OCI-LY3 (cell line): ENCODE results near the gene VPS8.

ENCODE experiments used
- H2AFZ ChIP-seq: fragments of 200-600, 300-600 bp; shearing (Covaris generic); 2 replicates; pipeline ENCODE4 v1.6.0; 2014; ENCODE audit warnings: antibody characterized with exemption, low read depth, low read length
- H3K27ac ChIP-seq: fragments of 200-600, 300-600 bp; sonication (generic); 2 replicates; pipeline ENCODE4 v1.5.1; 2014; ENCODE audit warnings: mild to moderate bottlenecking, low read length, moderate library complexity, mixed read lengths
- H3K27me3 ChIP-seq: fragments of 200-600, 300-600 bp; sonication (generic); 2 replicates; pipeline ENCODE4 v1.6.1; 2014; ENCODE audit warnings: low read depth, low read length, mixed read lengths
- H3K36me3 ChIP-seq: fragments of 200-600, 300-600 bp; sonication (generic); replicated peaks from 2 replicates; pipeline ENCODE3; 2014; ENCODE audit warnings: low read depth, low read length, mixed read lengths
- H3K4me1 ChIP-seq: fragments of 300-600, 200-600 bp; sonication (generic); 2 replicates; pipeline ENCODE4 v1.6.1; 2014; ENCODE audit warnings: low read length, mixed read lengths
- H3K4me2 ChIP-seq: fragments of 200-600, 300-600 bp; sonication (generic); 2 replicates; pipeline ENCODE4 v1.6.1; 2014; ENCODE audit warnings: low read length, mixed read lengths
- H3K4me3 ChIP-seq: fragments of 300-600, 200-600 bp; sonication (generic); 2 replicates; pipeline ENCODE4 v1.5.1; 2014; ENCODE audit warnings: antibody characterized with exemption, mild to moderate bottlenecking, low read length, moderate library complexity
- H3K79me2 ChIP-seq: fragments of 300-600, 200-600 bp; shearing (Covaris generic); 2 replicates; pipeline ENCODE4 v1.6.1; 2014; ENCODE audit warnings: mild to moderate bottlenecking, low read length, mixed read lengths
- H3K9ac ChIP-seq: fragments of 300-600, 200-600 bp; shearing (Covaris generic); 2 replicates; pipeline ENCODE4 v1.6.0; 2014; ENCODE audit warnings: mild to moderate bottlenecking, low read length, moderate library complexity
- H3K9me3 ChIP-seq: fragments of 200-600, 300-600 bp; shearing (Covaris generic); 2 replicates; pipeline ENCODE4 v1.6.1; 2014; ENCODE audit warnings: low read length, mixed read lengths; ENCODE audit not compliant: insufficient read depth
- H4K20me1 ChIP-seq: fragments of 200-600, 300-600 bp; sonication (generic); 2 replicates; pipeline ENCODE4 v1.6.1; 2016; ENCODE audit warnings: low read length, mixed read lengths; ENCODE audit not compliant: insufficient read depth
- CTCF ChIP-seq: fragments of 200-600, 300-600 bp; sonication (generic); IDR thresholded peaks from 2 replicates; pipeline ENCODE4 v1.5.1; 2014; ENCODE audit warnings: antibody characterized with exemption, low read length, low read depth
- EZH2phosphoT487 ChIP-seq: fragments of 200-600 bp; shearing (Covaris generic); IDR thresholded peaks from 2 replicates; pipeline ENCODE4 v1.6.1; 2018; ENCODE audit warnings: antibody characterized with exemption, mixed run types, low read depth

VPS8 gene

GRCh38 chr3:185076219-185076618 lies 264.3 kb downstream of the VPS8 start:
- TF ChIP-seq EZH2phosphoT487, result no peak
- TF ChIP-seq CTCF, result no peak
- H3K9me3 ChIP-seq, result no peaks in the 10 kb centered on the region

GRCh38 chr3:185079625-185080024 lies 267.7 kb downstream of the VPS8 start:
- no peak overlapping the region for H3K27ac ChIP-seq
- no peaks in the 10 kb centered on the region for H4K20me1 ChIP-seq
- H2AFZ ChIP-seq, result no peak overlapping the region
- no peaks in the 10 kb centered on the region for H3K79me2 ChIP-seq
- no peak for TF ChIP-seq EZH2phosphoT487
- TF ChIP-seq CTCF, result no peak
- H3K9ac ChIP-seq, result no peak overlapping the region
- H3K4me3 ChIP-seq, result no peak overlapping the region
- no peak overlapping the region for H3K4me2 ChIP-seq
- H3K36me3 ChIP-seq, result no peaks in the 10 kb centered on the region
- peaks cover 3% of the 10 kb centered on the region; the same call in 1 of the 2 replicates for H3K27me3 ChIP-seq
- no peaks in the 10 kb centered on the region for H3K4me1 ChIP-seq
- no peaks in the 10 kb centered on the region for H3K9me3 ChIP-seq

More at GRCh38 chr3:185076219-185076618, 264.3 kb downstream of the VPS8 start:
- Histone ChIP-seq H3K4me3 (no peak overlapping the region), H2AFZ (no peak overlapping the region), H3K9ac (no peak overlapping the region), H3K79me2 (no peaks in the 10 kb centered on the region), H3K4me2 (no peak overlapping the region), H3K4me1 (no peaks in the 10 kb centered on the region), H3K36me3 (no peaks in the 10 kb centered on the region), H3K27me3 (no peaks in the 10 kb centered on the region; the same call in 1 of the 2 replicates), H3K27ac (no peak overlapping the region), H4K20me1 (no peaks in the 10 kb centered on the region)

GRCh38 chr3:185081521-185081920 lies 269.6 kb downstream of the VPS8 start:
- H3K4me2 ChIP-seq, result no peak overlapping the region
- H3K4me1 ChIP-seq, result no peaks in the 10 kb centered on the region
- no peak overlapping the region for H3K9ac ChIP-seq
- H3K27ac ChIP-seq, result no peak overlapping the region
- no peak for TF ChIP-seq EZH2phosphoT487
- H3K4me3 ChIP-seq, result no peak overlapping the region
- H2AFZ ChIP-seq, result no peak overlapping the region
- no peaks in the 10 kb centered on the region for H3K36me3 ChIP-seq
- no peaks in the 10 kb centered on the region for H4K20me1 ChIP-seq
- no peaks in the 10 kb centered on the region for H3K79me2 ChIP-seq
- H3K27me3 ChIP-seq, result peaks cover 11% of the 10 kb centered on the region
- no peaks in the 10 kb centered on the region for H3K9me3 ChIP-seq

GRCh38 chr3:185082149-185082548 lies 270.2 kb downstream of the VPS8 start:
- Histone ChIP-seq H2AFZ (no peak overlapping the region), H3K4me3 (no peak overlapping the region), H3K4me2 (no peak overlapping the region), H3K9ac (no peak overlapping the region), H3K79me2 (no peaks in the 10 kb centered on the region), H3K27me3 (peaks cover 12% of the 10 kb centered on the region), H3K9me3 (no peaks in the 10 kb centered on the region), H3K27ac (no peak overlapping the region), H4K20me1 (no peaks in the 10 kb centered on the region), H3K4me1 (no peaks in the 10 kb centered on the region), H3K36me3 (no peaks in the 10 kb centered on the region)
- TF ChIP-seq CTCF (no peak), EZH2phosphoT487 (no peak)

- Histone ChIP-seq H2AFZ (no peak overlapping the region), H3K27ac (no peak overlapping the region), H3K9ac (no peak overlapping the region), H3K36me3 (no peaks in the 10 kb centered on the region), H3K27me3 (peaks cover 15% of the 10 kb centered on the region), H3K79me2 (no peaks in the 10 kb centered on the region), H3K4me2 (no peak overlapping the region), H3K4me1 (no peaks in the 10 kb centered on the region), H3K9me3 (no peaks in the 10 kb centered on the region), H4K20me1 (no peaks in the 10 kb centered on the region), H3K4me3 (no peak overlapping the region)
- no peak for TF ChIP-seq CTCF
- no peak for TF ChIP-seq EZH2phosphoT487
These were observed 270.9 kb downstream of the VPS8 start for GRCh38 chr3:185082829-185083228.
